ENCODE results near the gene CDC42BPA.

- TF ChIP-seq CTCF (IDR thresholded peaks at IDR 0.05) (no peak), POLR2A (IDR thresholded peaks at IDR 0.05) (no peak)
Measured at GRCh38 chr1:227192163-227192562, 126.1 kb downstream of the CDC42BPA start.
